HFF-Myc (cell line): ENCODE results near the gene NOC2L.
A peak's percentile ranks its signal among the peaks of the same experiment; 100 is the strongest.

Experiments used
- DNase-seq: peaks from one replicate; pipeline ENCODE4 v3.0.0-alpha.2; 2011; ENCODE audit warnings: low read depth; ENCODE audit errors: extremely low read depth
- H3K4me3 ChIP-seq: replicated peaks from 2 replicates; pipeline ENCODE4 v1.5.1; 2011; ENCODE audit warnings: low read depth, mild to moderate bottlenecking, control low read depth, low read length
- CTCF ChIP-seq: IDR thresholded peaks from 2 replicates; pipeline ENCODE4 v1.5.1; 2012; ENCODE audit warnings: mild to moderate bottlenecking, low read depth, low read length, control low read depth; ENCODE audit errors: missing control alignments

Gene NOC2L

DNA sequence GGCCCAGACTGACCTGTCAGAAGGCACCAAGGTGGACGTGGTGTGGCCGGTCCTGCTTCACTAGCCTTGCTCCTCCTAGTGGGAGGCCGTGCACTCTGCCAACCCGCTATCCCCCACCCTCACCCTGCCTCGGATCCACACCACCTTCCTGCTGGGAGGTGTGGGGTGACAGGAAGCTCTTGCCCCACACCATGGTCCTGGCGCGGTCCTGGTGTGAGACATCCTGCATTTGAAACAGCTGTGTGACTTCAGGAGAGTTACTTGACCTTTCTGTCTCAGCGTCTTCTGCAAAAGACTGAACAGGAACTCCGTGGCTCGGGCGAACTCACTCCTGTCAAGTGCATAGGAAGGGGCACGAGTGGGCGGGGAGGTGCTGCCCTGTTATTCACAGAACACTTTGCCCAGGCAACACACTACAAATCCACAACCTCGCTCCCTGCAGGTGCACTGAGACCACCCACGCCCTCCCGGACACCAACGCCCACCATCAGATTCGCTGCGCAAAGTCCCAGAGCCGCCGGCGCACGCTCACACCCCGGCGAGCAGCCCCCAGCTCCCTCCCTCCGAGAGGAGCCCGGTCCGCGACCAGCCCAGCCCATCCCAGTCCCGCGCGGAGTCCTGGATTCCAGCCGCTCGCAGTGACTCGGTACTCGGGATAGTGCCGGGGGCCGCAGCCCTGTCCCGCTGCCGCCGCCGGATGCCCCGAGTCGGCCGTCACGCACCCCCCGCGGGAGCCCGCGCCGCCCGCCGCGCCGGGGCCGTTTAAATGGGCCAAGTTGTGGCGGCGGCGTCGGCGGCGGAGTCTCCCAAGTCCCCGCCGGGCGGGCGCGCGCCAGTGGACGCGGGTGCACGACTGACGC lies 35.7 kb downstream of the NOC2L start, which contains the start of gene SAMD11:
Gene SAMD11, plus strand, starts transcription at position 793 of the 860 bp plus-strand sequence. CDS start 509 bp downstream, outside the sequence.
- DNase-seq, result no peak
- peak within 1 kb of the TSS; percentile 30 for H3K4me3 ChIP-seq

DNA sequence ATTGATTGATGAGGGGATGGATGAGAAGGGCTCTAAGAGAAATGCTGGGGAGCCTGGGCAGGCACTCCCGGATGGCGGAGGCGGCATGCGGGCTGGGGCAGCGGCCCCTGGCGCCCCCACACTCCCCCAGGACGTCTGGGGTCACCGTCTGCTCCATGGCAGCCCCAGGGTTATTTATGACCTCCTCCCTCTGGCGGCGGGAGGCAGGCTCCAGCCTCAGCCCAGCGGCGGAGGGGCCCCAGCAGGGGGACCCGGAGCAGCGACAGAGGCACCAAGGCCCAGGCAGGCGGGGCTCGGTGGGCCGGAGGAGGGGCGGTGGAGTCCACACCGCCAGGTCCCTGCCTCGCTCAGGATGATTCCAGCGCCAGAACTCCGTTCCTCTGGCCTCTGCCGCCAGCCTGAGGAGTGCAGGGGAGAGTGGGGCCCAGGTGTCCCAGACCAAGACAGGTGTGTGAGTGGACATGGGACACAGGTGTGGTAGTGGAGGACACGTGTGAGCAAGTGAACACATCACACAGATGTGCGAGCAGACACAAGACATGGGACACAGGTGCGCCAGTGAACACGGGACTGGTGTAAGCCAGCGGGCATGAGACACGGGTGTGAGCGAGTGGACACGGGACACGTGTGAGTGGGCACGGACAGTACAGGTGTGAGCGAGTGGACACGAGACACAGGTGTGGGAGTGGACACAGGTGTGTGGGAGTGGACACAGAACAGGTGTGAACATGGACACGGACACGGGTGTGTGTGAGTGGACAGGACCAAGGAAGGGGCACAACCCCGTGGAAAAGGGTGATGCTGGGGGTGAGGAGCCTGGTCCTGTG lies 37.8 kb downstream of the NOC2L start:
- no peak overlapping the region for H3K4me3 ChIP-seq
- no peak for DNase-seq
- peak; percentile 60 for TF ChIP-seq CTCF

More for the DNA sequence above, 35.7 kb downstream of the NOC2L start, which contains the start of gene SAMD11:
- TF ChIP-seq CTCF, result no peak

GRCh38 chr1:920521-920920 lies 38.5 kb downstream of the NOC2L start:
- no peak overlapping the region for H3K4me3 ChIP-seq
- no peak for TF ChIP-seq CTCF
- no peak for DNase-seq

DNA sequence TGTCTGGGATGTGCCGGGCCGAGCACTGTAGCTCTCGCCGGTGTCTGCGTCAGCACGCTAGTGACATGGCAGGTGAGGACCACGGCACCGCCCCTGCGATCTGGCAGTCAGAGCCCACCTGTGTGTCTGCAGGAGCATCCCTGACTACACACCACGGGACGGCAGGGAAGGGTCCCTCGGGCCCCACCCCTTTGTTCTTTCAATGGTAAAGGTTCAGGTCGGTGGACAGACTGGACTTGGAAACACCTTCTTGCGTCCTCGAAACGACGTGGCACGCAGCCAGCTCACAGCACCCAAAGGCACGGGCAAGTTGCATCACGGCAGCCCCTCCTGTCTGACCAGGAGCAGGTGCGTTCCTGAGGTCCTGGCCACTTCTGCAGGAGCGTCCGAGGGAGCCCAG lies 39.0 kb downstream of the NOC2L start:
- no peak for DNase-seq
- TF ChIP-seq CTCF, result no peak
- no peak overlapping the region for H3K4me3 ChIP-seq

- DNase-seq, result no peak
- H3K4me3 ChIP-seq, result no peak overlapping the region
Measured at GRCh38 chr1:919271-919872, 39.7 kb downstream of the NOC2L start.

DNA sequence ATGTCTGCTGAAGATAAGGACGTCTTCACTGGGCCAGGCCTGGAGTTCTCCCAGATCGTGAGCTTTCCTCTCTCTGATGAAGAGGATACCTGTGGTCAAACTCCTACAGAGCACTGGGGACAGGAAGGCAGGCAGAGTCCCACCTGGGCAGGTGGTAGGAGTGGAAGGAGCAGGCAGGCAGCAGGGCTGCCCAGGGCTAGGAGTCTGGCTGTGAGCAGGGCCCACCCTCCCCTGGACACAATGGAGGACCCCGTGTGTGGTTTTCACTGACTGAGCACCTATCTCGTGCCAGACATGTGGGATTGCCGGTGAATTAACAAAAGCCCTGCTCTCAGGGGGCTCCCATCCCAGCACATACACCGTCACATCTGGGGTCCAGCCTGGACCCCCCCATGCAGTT lies 40.2 kb downstream of the NOC2L start:
- no peak overlapping the region for H3K4me3 ChIP-seq
- DNase-seq, result no peak

More at GRCh38 chr1:919271-919872, 39.7 kb downstream of the NOC2L start:
- TF ChIP-seq CTCF, result no peak

More for the DNA sequence above, 40.2 kb downstream of the NOC2L start:
- TF ChIP-seq CTCF, result no peak
